Colonic mucosa (tissue), 4 donors: ENCODE results near the gene ACACB. TPM values are rescaled to one million over a fixed set of nuclear protein-coding genes. Genes with fewer than 3 reads are reported as not detected.

ENCODE experiments used
- DNase-seq: peaks from one replicate; pipeline ENCODE4 v3.0.0-alpha.2; 2020
- H3K27ac ChIP-seq: fragments of 200-600 bp; one replicate; pipeline ENCODE4 v1.8.0; 2021
- H3K27me3 ChIP-seq: fragments of 200-600 bp; one replicate; pipeline ENCODE4 v1.8.0; 2021
- H3K36me3 ChIP-seq: fragments of 200-600 bp; one replicate; pipeline ENCODE4 v1.8.0; 2021
- H3K4me1 ChIP-seq: fragments of 200-600 bp; one replicate; pipeline ENCODE4 v1.8.0; 2021; ENCODE audit warnings: mild to moderate bottlenecking
- H3K4me3 ChIP-seq: fragments of 200-600 bp; one replicate; pipeline ENCODE4 v1.8.0; 2021
- H3K9ac ChIP-seq, 2 donors: one replicate each; pipeline ENCODE4 v1.7.0; 2013; ENCODE audit warnings: control low read depth in 2 of 2, low read depth in 2 of 2, low read length in 2 of 2
- H3K9me3 ChIP-seq: fragments of 200-600 bp; one replicate; pipeline ENCODE4 v1.8.0; 2021
- intact Hi-C: fragments of 100-400 bp; cut with DNase I; formaldehyde crosslinking; loops from one replicate; pipeline ENCODE4 v1.14.1; 2022
- total RNA-seq, 2 donors: library from RNA; stranded (reverse); fragmentation: NEBNext Ultra II Directional in 1 of 2; extraction: Animal tissue kit (Norgen Biotek cat#: 25700) in 1 of 2; gene quantifications; one replicate each; pipeline ENCODE4 v1.2.1, GENCODE V29; 2021
- TF ChIP-seq, protein P1 (sequence below): fragments of 200-600 bp; IDR thresholded peaks from one replicate; pipeline ENCODE4 v1.8.0; 2022; ENCODE audit warnings: antibody characterized with exemption, mild to moderate bottlenecking
- donor health status: healthy.
- donor health status: DM: no; HTN: no; CAD: no.
- donor health status: DM: no; HTN: no; CAD: no.

ACACB gene
- total RNA-seq, 2 donors from 2014 or later = 21.3 to 32.8 TPM

GRCh38 chr12:109201496-109201885 lies 85.1 kb downstream of the ACACB start:
- Histone ChIP-seq H3K9me3 (no peaks in the 10 kb centered on the region), H3K36me3 (no peaks in the 10 kb centered on the region), H3K4me3 (no peak overlapping the region), H3K9ac (no peak overlapping the region), H3K27me3 (no peaks in the 10 kb centered on the region), H3K4me1 (no peaks in the 10 kb centered on the region), H3K27ac (no peak overlapping the region)
- intact Hi-C loops = no loop called here
- TF ChIP-seq, protein P1, sequence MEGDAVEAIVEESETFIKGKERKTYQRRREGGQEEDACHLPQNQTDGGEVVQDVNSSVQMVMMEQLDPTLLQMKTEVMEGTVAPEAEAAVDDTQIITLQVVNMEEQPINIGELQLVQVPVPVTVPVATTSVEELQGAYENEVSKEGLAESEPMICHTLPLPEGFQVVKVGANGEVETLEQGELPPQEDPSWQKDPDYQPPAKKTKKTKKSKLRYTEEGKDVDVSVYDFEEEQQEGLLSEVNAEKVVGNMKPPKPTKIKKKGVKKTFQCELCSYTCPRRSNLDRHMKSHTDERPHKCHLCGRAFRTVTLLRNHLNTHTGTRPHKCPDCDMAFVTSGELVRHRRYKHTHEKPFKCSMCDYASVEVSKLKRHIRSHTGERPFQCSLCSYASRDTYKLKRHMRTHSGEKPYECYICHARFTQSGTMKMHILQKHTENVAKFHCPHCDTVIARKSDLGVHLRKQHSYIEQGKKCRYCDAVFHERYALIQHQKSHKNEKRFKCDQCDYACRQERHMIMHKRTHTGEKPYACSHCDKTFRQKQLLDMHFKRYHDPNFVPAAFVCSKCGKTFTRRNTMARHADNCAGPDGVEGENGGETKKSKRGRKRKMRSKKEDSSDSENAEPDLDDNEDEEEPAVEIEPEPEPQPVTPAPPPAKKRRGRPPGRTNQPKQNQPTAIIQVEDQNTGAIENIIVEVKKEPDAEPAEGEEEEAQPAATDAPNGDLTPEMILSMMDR = no peak
- no peak for DNase-seq

- no peak for DNase-seq
- TF ChIP-seq, protein P1 = no peak
- Histone ChIP-seq H3K4me3 (no peak overlapping the region), H3K27me3 (no peaks in the 10 kb centered on the region), H3K36me3 (no peaks in the 10 kb centered on the region), H3K4me1 (no peaks in the 10 kb centered on the region), H3K9me3 (no peaks in the 10 kb centered on the region), H3K27ac (no peak overlapping the region), H3K9ac (no peak overlapping the region)
- intact Hi-C loops = no loop called here
These were observed 86.4 kb downstream of the ACACB start for GRCh38 chr12:109202770-109203169.

DNA sequence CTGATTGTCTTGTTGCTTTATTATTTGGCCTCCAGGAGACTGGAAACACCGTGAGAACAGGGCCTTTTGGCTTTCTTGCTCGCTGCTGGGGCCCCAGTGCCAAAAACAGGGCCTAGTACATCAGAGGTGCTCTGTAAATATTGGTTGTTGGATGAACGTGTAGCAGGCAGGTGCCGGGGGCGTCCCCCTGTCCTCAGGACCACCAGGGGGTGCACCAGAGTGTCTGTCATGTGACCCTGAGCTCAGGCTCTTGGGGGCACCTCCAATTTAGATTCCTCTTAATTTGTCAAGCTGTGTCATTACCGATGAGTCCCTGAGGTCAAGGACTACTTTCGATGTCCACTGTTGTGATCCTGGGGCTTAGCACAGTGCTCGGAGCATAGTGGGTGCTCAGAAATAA lies 87.1 kb downstream of the ACACB start:
- H3K4me3 ChIP-seq = no peak overlapping the region
- no peaks in the 10 kb centered on the region for H3K9me3 ChIP-seq
- H3K36me3 ChIP-seq = no peaks in the 10 kb centered on the region
- H3K27me3 ChIP-seq = no peaks in the 10 kb centered on the region
- H3K4me1 ChIP-seq = no peaks in the 10 kb centered on the region
- intact Hi-C loops = no loop called here
- TF ChIP-seq, protein P1 = no peak
- no peak overlapping the region for H3K27ac ChIP-seq
- DNase-seq = no peak
- H3K9ac ChIP-seq = no peak overlapping the region

DNA sequence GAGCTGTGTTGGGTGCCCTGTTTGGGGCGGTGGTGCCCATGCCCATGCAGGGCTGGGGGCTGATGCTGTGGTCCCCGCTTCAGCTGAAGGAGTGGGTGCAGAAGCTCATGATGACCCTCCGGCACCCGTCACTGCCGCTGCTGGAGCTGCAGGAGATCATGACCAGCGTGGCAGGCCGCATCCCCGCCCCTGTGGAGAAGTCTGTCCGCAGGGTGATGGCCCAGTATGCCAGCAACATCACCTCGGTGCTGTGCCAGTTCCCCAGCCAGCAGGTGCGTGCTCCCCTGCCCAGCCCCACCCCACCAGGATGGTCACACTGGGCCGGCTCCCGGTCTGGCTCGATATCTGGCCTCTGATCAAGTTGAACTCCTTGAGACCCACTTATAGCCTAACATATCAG lies 92.7 kb downstream of the ACACB start:
- Histone ChIP-seq H3K27me3 (no peaks in the 10 kb centered on the region), H3K4me1 (no peaks in the 10 kb centered on the region), H3K4me3 (no peak overlapping the region), H3K36me3 (no peaks in the 10 kb centered on the region), H3K9ac (no peak overlapping the region), H3K9me3 (no peaks in the 10 kb centered on the region), H3K27ac (no peak overlapping the region)
- TF ChIP-seq, protein P1 = no peak
- DNase-seq = no peak
- intact Hi-C loops = no loop called here

- TF ChIP-seq, protein P1 = no peak
- no peaks in the 10 kb centered on the region for H3K27me3 ChIP-seq
- no peaks in the 10 kb centered on the region for H3K4me1 ChIP-seq
- H3K9me3 ChIP-seq = no peaks in the 10 kb centered on the region
- no peak for DNase-seq
- no peak overlapping the region for H3K4me3 ChIP-seq
- H3K36me3 ChIP-seq = no peaks in the 10 kb centered on the region
- H3K9ac ChIP-seq = no peak overlapping the region
- intact Hi-C loops = no loop called here
- no peak overlapping the region for H3K27ac ChIP-seq
These were observed 96.2 kb downstream of the ACACB start for GRCh38 chr12:109212460-109213115.
